OCI-LY7 (cell line): Measurements from ENCODE around the gene SESN2. TPM values are rescaled to one million over a fixed set of nuclear protein-coding genes. Genes with fewer than 3 reads are reported as not detected.

Experiments
- BruUV-seq: library from RNA; stranded (reverse); fragments of 400-500 nt; replicated peaks from 2 replicates; lab custom pipeline; 2021; lab: Mats Ljungman, UMichigan
- CTCF ChIA-PET: fragments of 300-600 bp; sonication (Branson Sonifier 250); formaldehyde crosslinking; loops from one replicate; lab custom pipeline; 2022; ENCODE audit warnings: antibody characterized with exemption; ENCODE audit not compliant: unreplicated experiment; lab: Charles Lee
- POLR2A ChIA-PET: fragments of 300-600 bp; sonication (Branson Sonifier 250); formaldehyde crosslinking; loops from one replicate; lab custom pipeline; 2022; ENCODE audit warnings: antibody characterized with exemption; lab: Charles Lee
- DNase-seq: peaks from one replicate; pipeline ENCODE4 v3.0.0-alpha.2; 2015; ENCODE audit warnings: low spot score
- H2AFZ ChIP-seq: fragments of 200-600 bp; sonication (generic), shearing (Covaris generic); 2 replicates; pipeline ENCODE4 v1.6.1; 2014; ENCODE audit warnings: mild to moderate bottlenecking, antibody characterized with exemption, low read length, moderate library complexity
- H3K27ac ChIP-seq: fragments of 200-600 bp; sonication (generic); 2 replicates; pipeline ENCODE4 v1.5.1; 2014; ENCODE audit warnings: mixed run types, low read depth, mild to moderate bottlenecking, moderate library complexity, low read length, inconsistent platforms; ENCODE audit not compliant: poor library complexity, severe bottlenecking
- H3K36me3 ChIP-seq: fragments of 200-600 bp; sonication (generic); 2 replicates; pipeline ENCODE4 v1.6.1; 2014; ENCODE audit warnings: mild to moderate bottlenecking, antibody characterized with exemption, low read length, moderate library complexity, mixed read lengths; ENCODE audit not compliant: insufficient read depth
- H3K4me1 ChIP-seq: fragments of 200-600 bp; sonication (generic); 2 replicates; pipeline ENCODE4 v1.5.1; 2014; ENCODE audit warnings: mild to moderate bottlenecking, low read length; ENCODE audit not compliant: insufficient read depth, poor library complexity, severe bottlenecking
- H3K4me2 ChIP-seq: fragments of 200-600 bp; sonication (generic); 2 replicates; pipeline ENCODE4 v1.6.1; 2014; ENCODE audit warnings: mild to moderate bottlenecking, low read length
- H3K4me3 ChIP-seq: fragments of 200-600 bp; sonication (generic); 2 replicates; pipeline ENCODE4 v1.5.1; 2014; ENCODE audit warnings: mild to moderate bottlenecking, low read depth, low read length; ENCODE audit not compliant: poor library complexity, severe bottlenecking
- H3K79me2 ChIP-seq: fragments of 200-600 bp; sonication (generic); 2 replicates; pipeline ENCODE4 v1.6.1; 2016; ENCODE audit warnings: low read depth, mild to moderate bottlenecking, low read length, moderate library complexity, mixed read lengths; ENCODE audit not compliant: insufficient read depth
- H3K9me2 ChIP-seq: fragments of 200-600 bp; sonication (generic); 2 replicates; pipeline ENCODE4 v1.6.1; 2016; ENCODE audit warnings: mild to moderate bottlenecking, low read length, mixed read lengths; ENCODE audit not compliant: insufficient read depth
- H3K9me3 ChIP-seq: fragments of 200-600 bp; sonication (generic); 2 replicates; pipeline ENCODE4 v1.6.1; 2014; ENCODE audit warnings: mild to moderate bottlenecking, mixed run types, low read length, mixed read lengths
- H4K20me1 ChIP-seq: fragments of 200-600 bp; sonication (generic); 2 replicates; pipeline ENCODE4 v1.6.1; 2014; ENCODE audit warnings: mild to moderate bottlenecking, antibody characterized with exemption, low read length, moderate library complexity, mixed read lengths; ENCODE audit not compliant: insufficient read depth
- EZH2phosphoT487 ChIP-seq: fragments of 200-600 bp; sonication (generic); IDR thresholded peaks from 2 replicates; pipeline ENCODE4 v1.6.1; 2018; ENCODE audit warnings: low read depth, borderline replicate concordance, mild to moderate bottlenecking, mixed run types, antibody characterized with exemption, low read length, moderate library complexity, mixed read lengths
- intact Hi-C: fragments of 100-400 bp; cut with micrococcal nuclease; formaldehyde crosslinking; loops from one replicate; pipeline ENCODE4 v1.10.0; 2022; ENCODE audit not compliant: unreplicated experiment
- total RNA-seq, 2 experiments: library from RNA; depleted of rRNA in 1 of 2; stranded (reverse); fragments of >200 nt in 1 of 2; shearing (Covaris generic) in 1 of 2; gene quantifications; 2 replicates each; pipeline ENCODE4 v1.2.3, GENCODE V29; 2014 to 2022
- TF ChIP-seq, protein P1 (sequence below): fragments of 200-600 bp; sonication (generic); conservative IDR thresholded peaks from 2 replicates; pipeline ENCODE4 v1.5.1; 2014; ENCODE audit warnings: mild to moderate bottlenecking, antibody characterized with exemption, low read length, moderate library complexity, mixed read lengths

Gene SESN2
- total RNA-seq, 2 experiments from 2014 or later: 22.8 to 41.2 TPM

GRCh38 chr1:28286111-28286510 lies 26.8 kb downstream of the SESN2 start:
- Histone ChIP-seq H3K9me2 (no peaks in the 10 kb centered on the region), H4K20me1 (no peaks in the 10 kb centered on the region), H2AFZ (no peak overlapping the region), H3K4me1 (no peaks in the 10 kb centered on the region), H3K9me3 (no peaks in the 10 kb centered on the region), H3K4me2 (no peak overlapping the region), H3K79me2 (no peaks in the 10 kb centered on the region), H3K27ac (no peak overlapping the region), H3K36me3 (peaks cover 16% of the 10 kb centered on the region; the same call in 1 of the 2 replicates), H3K4me3 (no peak overlapping the region)
- no TSS peak for BruUV-seq
- intact Hi-C loops: no loop called here
- ChIA-PET CTCF (no interaction called here), POLR2A (interaction anchor here (0.5 kb wide), 1 partner anchor 518 kb away, joined by 5 read pairs; no protein-coding TSS in a partner anchor)
- TF ChIP-seq, protein P1, sequence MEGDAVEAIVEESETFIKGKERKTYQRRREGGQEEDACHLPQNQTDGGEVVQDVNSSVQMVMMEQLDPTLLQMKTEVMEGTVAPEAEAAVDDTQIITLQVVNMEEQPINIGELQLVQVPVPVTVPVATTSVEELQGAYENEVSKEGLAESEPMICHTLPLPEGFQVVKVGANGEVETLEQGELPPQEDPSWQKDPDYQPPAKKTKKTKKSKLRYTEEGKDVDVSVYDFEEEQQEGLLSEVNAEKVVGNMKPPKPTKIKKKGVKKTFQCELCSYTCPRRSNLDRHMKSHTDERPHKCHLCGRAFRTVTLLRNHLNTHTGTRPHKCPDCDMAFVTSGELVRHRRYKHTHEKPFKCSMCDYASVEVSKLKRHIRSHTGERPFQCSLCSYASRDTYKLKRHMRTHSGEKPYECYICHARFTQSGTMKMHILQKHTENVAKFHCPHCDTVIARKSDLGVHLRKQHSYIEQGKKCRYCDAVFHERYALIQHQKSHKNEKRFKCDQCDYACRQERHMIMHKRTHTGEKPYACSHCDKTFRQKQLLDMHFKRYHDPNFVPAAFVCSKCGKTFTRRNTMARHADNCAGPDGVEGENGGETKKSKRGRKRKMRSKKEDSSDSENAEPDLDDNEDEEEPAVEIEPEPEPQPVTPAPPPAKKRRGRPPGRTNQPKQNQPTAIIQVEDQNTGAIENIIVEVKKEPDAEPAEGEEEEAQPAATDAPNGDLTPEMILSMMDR: no peak
- no peak for DNase-seq

GRCh38 chr1:28288487-28288886 lies 29.2 kb downstream of the SESN2 start:
- no peaks in the 10 kb centered on the region for H3K9me3 ChIP-seq
- no peak overlapping the region for H3K27ac ChIP-seq
- no peaks in the 10 kb centered on the region for H3K4me1 ChIP-seq
- no peaks in the 10 kb centered on the region for H3K36me3 ChIP-seq
- H3K4me2 ChIP-seq: no peak overlapping the region
- TF ChIP-seq, protein P1: no peak
- TF ChIP-seq EZH2phosphoT487: no peak
- DNase-seq: no peak
- no peak overlapping the region for H2AFZ ChIP-seq
- no peak overlapping the region for H3K4me3 ChIP-seq
- CTCF ChIA-PET: no interaction called here
- intact Hi-C loops: no loop called here
- no peaks in the 10 kb centered on the region for H3K79me2 ChIP-seq
- POLR2A ChIA-PET: interaction anchor here (1.0 kb wide), 1 partner anchor 39 kb away, joined by 4 read pairs; no protein-coding TSS in a partner anchor
- no TSS peak for BruUV-seq
- no peaks in the 10 kb centered on the region for H3K9me2 ChIP-seq
- H4K20me1 ChIP-seq: no peaks in the 10 kb centered on the region

DNA sequence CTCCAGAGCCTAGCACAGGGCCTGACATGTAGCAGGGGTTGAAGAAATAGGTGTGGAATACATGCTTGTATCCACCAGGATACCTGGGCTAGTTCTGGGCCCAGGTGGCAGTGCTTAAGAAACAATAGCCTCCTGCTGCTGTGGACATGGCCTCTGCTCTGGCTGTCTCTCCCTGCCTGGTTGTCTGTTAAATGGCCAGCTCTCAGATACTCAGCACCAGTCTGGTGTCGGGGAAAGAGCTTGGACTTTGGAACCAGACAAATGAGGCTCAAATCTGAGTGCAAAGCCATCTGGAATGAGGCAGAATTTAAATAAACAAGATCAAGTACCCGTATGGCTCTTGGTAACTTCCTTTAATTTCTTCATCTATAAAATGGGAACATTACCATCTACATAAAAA lies 31.5 kb downstream of the SESN2 start:
- BruUV-seq: no TSS peak
- H3K4me3 ChIP-seq: no peak overlapping the region
- H2AFZ ChIP-seq: no peak overlapping the region
- POLR2A ChIA-PET: interaction anchor here (0.6 kb wide), 1 partner anchor 45 kb away, joined by 3 read pairs; no protein-coding TSS in a partner anchor
- no peaks in the 10 kb centered on the region for H3K4me1 ChIP-seq
- H3K9me2 ChIP-seq: no peaks in the 10 kb centered on the region
- no peak overlapping the region for H3K27ac ChIP-seq
- H3K4me2 ChIP-seq: no peak overlapping the region
- TF ChIP-seq, protein P1: no peak
- TF ChIP-seq EZH2phosphoT487: no peak
- DNase-seq: no peak
- CTCF ChIA-PET: no interaction called here
- no peaks in the 10 kb centered on the region for H3K79me2 ChIP-seq
- H3K36me3 ChIP-seq: no peaks in the 10 kb centered on the region
- H4K20me1 ChIP-seq: no peaks in the 10 kb centered on the region
- no peaks in the 10 kb centered on the region for H3K9me3 ChIP-seq
- intact Hi-C loops: no loop called here
